ENCODE results near the gene SLC19A1. TPM values are rescaled to one million over a fixed set of nuclear protein-coding genes. Genes with fewer than 3 reads are reported as not detected.

Gene SLC19A1
- total RNA-seq, 4 donors from 2014 or later = 1.8 to 9.6 (median 2.1) TPM

DNA sequence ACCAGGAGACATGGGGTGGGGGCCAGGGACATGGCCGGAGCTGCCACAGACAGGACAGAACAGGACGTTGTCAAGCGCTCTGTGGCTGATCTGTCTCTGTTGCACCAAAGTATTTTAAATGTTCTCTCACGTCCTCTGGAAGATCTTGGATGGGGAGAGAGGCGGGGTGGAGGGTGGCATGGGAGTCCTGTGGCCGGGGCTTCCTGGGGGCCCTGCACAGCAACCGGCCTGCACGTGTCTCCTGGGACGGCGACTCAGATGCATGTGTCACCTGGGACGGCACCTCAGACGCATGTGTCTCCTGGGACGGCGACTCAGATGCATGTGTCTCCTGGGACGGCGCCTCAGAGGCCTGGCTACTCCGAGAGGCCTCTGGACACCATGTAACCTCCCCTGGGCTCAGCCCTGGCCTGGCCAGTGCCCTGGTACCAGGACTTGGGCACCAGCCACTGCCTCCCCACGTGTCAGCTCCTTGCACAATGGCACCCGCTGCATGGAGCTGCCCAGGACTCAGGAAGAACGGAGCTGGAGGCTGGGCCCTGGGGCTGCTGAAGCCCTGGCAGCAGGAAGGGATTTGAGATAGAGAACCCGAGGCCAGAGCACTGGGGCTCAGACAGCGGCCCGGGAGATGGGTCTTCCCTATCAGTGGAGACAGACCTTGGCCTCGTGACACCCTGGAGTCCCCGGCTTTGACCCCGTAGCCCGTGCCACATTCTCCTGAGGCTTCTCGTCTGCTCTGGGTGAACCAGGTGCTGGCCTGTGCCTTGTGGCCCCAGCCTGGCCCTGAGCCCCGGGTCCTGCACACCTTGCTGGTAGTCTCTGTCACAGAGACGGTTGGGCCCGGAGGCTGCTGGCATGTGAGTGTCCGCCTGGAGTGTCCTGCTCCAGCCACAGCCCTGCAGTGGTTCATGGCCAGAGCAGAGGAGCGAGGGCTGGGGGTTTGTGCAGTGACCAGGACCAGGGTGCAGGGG, 14.7 kb upstream of the SLC19A1 start:
- in situ Hi-C loops (cut with MboI; ENCODE audit: low sequenced_read_pairs in 4 of 4) (loop anchor here (10.0 to 25.0 kb wide), 2 partner anchors 255 to 258 kb away; no protein-coding TSS in a partner anchor), intact Hi-C loops (cut with DNase I; ENCODE audit: low total_unique reads) (loop anchor here (5.0 kb wide), 1 partner anchor 365 kb away; no protein-coding TSS in a partner anchor)
- no peak for TF ChIP-seq POLR2A (IDR thresholded peaks at IDR 0.05)
- TF ChIP-seq, protein P1, sequence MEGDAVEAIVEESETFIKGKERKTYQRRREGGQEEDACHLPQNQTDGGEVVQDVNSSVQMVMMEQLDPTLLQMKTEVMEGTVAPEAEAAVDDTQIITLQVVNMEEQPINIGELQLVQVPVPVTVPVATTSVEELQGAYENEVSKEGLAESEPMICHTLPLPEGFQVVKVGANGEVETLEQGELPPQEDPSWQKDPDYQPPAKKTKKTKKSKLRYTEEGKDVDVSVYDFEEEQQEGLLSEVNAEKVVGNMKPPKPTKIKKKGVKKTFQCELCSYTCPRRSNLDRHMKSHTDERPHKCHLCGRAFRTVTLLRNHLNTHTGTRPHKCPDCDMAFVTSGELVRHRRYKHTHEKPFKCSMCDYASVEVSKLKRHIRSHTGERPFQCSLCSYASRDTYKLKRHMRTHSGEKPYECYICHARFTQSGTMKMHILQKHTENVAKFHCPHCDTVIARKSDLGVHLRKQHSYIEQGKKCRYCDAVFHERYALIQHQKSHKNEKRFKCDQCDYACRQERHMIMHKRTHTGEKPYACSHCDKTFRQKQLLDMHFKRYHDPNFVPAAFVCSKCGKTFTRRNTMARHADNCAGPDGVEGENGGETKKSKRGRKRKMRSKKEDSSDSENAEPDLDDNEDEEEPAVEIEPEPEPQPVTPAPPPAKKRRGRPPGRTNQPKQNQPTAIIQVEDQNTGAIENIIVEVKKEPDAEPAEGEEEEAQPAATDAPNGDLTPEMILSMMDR (IDR thresholded peaks at IDR 0.05 in 4 of 5, conservative IDR thresholded peaks at IDR 0.05 in 1 of 5) = no peak
- H3K9me3 ChIP-seq = no peaks in the 10 kb centered on the region
- H3K27ac ChIP-seq = no peak overlapping the region
- DNase-seq (no peak), ATAC-seq (peak in 1 of 2 donors; percentile 23)
- H3K4me3 ChIP-seq = no peak overlapping the region
- no peaks in the 10 kb centered on the region for H3K36me3 ChIP-seq
- peaks cover 3% of the 10 kb centered on the region in 2 donors for H3K4me1 ChIP-seq
- H3K27me3 ChIP-seq = peaks cover 6% of the 10 kb centered on the region in 3 donors

DNA sequence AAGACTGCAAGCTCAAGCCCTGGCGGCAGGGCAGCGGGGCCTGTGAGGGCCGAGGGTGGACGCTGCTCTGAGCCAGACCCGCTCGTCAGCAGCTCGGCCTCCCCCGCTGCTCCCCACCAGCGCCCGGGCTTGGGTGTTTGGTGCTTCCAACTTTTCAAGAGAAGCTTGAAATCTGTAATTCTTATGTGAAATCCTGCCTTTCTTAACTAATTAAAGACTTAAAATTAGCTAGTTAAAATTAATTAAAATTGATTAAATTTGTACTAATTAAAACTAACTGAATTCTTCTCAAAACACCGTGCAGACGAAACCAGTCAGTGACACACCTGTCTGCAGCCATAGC, 14.0 kb upstream of the SLC19A1 start:
- peaks cover 3% of the 10 kb centered on the region in 2 donors for H3K4me1 ChIP-seq
- no peaks in the 10 kb centered on the region for H3K36me3 ChIP-seq
- H3K4me3 ChIP-seq = peak overlapping the region; percentile 43 to 79 (median 52)
- peaks cover 6% of the 10 kb centered on the region in 3 donors for H3K27me3 ChIP-seq
- ATAC-seq = no peak
- H3K9me3 ChIP-seq = no peaks in the 10 kb centered on the region
- no peak for DNase-seq
- intact Hi-C loops (cut with DNase I; ENCODE audit: low total_unique reads) = loop anchor here (5.0 kb wide), 1 partner anchor 366 kb away; no protein-coding TSS in a partner anchor
- H3K27ac ChIP-seq = peak overlapping the region in 2 of 4 donors; percentile 74 to 78
- TF ChIP-seq, protein P1 (IDR thresholded peaks at IDR 0.05 in 4 of 5, conservative IDR thresholded peaks at IDR 0.05 in 1 of 5) = peak in 1 of 5 experiments; percentile 1
- no peak for TF ChIP-seq POLR2A (IDR thresholded peaks at IDR 0.05)
- in situ Hi-C loops (cut with MboI; ENCODE audit: low sequenced_read_pairs in 4 of 4) = loop anchor here (10.0 to 25.0 kb wide), 2 partner anchors 256 to 259 kb away; no protein-coding TSS in a partner anchor

DNA sequence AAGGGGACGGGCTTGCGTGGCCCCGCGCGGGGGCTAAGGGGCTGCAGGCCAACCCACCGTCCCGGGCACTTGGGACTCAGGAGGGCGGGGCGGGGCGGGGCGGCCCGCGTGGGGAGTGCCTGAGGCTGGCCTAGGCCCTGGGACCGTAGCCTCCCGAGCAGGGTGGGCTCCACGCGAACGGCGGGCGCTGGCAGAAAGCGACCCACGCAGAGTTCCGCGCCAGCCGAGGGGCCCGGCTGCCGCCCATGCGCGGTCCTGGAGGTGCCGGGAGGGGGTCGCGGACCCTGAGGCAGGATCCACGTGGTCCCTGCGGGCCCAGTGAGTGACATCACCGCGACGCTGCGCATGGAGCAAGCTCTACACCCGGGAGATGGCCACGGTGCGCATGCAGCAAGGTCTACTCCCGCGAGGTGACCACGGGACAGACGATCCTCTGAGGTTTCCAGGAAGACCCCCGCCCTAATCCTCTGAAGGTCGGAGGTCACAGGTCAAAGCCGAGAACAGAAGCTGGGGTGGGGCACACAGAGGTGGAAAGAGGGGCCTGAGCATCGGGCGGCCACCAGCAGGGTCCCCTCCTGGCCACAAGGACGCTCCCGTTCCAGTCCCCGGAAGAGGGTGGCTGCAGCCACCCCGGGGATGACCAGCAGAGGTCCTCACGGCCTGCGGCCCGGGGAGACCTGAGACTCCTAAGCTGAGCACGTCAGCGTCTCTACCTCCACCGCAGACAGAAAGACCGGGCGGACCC, 13.5 kb upstream of the SLC19A1 start:
- intact Hi-C loops (cut with DNase I; ENCODE audit: low total_unique reads) = loop anchor here (1.0 to 5.0 kb wide), 3 partner anchors 41 to 367 kb away; no protein-coding TSS in a partner anchor
- peak; percentile 32 to 69 for DNase-seq
- H3K4me1 ChIP-seq = peaks cover 3% of the 10 kb centered on the region in 2 donors
- no peaks in the 10 kb centered on the region for H3K9me3 ChIP-seq
- TF ChIP-seq, protein P1 (IDR thresholded peaks at IDR 0.05 in 4 of 5, conservative IDR thresholded peaks at IDR 0.05 in 1 of 5) = peak; percentile 50 to 82 (median 60)
- no peak for TF ChIP-seq POLR2A (IDR thresholded peaks at IDR 0.05)
- in situ Hi-C loops (cut with MboI; ENCODE audit: low sequenced_read_pairs in 4 of 4) = loop anchor here (10.0 to 25.0 kb wide), 2 partner anchors 257 to 259 kb away; no protein-coding TSS in a partner anchor
- H3K4me3 ChIP-seq = peak overlapping the region; percentile 43 to 79 (median 52)
- no peaks in the 10 kb centered on the region for H3K36me3 ChIP-seq
- peak; percentile 67 to 87 for ATAC-seq
- H3K27me3 ChIP-seq = peaks cover under 1 to 6% (median 6%) of the 10 kb centered on the region in 3 donors
- peak overlapping the region; percentile 14 to 78 (median 54) for H3K27ac ChIP-seq

DNA sequence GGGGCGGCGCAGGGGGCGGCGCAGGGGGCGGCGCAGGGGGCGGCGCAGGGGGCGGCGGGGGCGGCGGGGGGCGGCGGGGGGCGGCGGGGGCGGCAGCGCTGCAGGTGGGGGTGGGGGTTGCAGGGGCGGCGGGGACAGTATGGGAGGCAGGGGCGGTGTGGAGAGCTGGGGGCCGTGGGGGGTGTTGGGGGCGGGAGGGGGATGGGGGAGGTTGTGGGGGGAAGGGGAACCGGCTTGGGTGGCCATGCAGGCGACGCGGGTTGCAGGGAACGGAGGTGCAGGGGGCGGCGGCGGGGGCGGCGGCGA, 13.0 kb upstream of the SLC19A1 start:
- Histone ChIP-seq H3K4me3 (peak overlapping the region; percentile 43 to 79 (median 52)), H3K4me1 (peaks cover 3% of the 10 kb centered on the region in 2 donors), H3K27me3 (peaks cover 0 to 6% (median 6%) of the 10 kb centered on the region in 3 donors), H3K9me3 (no peaks in the 10 kb centered on the region), H3K36me3 (no peaks in the 10 kb centered on the region), H3K27ac (peak overlapping the region in 2 of 4 donors; percentile 74 to 78)
- TF ChIP-seq, protein P1 (IDR thresholded peaks at IDR 0.05 in 4 of 5, conservative IDR thresholded peaks at IDR 0.05 in 1 of 5) = no peak
- TF ChIP-seq POLR2A (IDR thresholded peaks at IDR 0.05) = no peak
- no peak for DNase-seq
- intact Hi-C loops (cut with DNase I; ENCODE audit: low total_unique reads) = loop anchor here (1.0 to 5.0 kb wide), 3 partner anchors 41 to 367 kb away; no protein-coding TSS in a partner anchor
- in situ Hi-C loops (cut with MboI; ENCODE audit: low sequenced_read_pairs in 4 of 4) = loop anchor here (10.0 to 25.0 kb wide), 2 partner anchors 257 to 260 kb away; no protein-coding TSS in a partner anchor
- ATAC-seq = no peak
